Measurements from ENCODE around the gene CAVIN2.

Gene CAVIN2, protein sequence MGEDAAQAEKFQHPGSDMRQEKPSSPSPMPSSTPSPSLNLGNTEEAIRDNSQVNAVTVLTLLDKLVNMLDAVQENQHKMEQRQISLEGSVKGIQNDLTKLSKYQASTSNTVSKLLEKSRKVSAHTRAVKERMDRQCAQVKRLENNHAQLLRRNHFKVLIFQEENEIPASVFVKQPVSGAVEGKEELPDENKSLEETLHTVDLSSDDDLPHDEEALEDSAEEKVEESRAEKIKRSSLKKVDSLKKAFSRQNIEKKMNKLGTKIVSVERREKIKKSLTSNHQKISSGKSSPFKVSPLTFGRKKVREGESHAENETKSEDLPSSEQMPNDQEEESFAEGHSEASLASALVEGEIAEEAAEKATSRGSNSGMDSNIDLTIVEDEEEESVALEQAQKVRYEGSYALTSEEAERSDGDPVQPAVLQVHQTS

DNA sequence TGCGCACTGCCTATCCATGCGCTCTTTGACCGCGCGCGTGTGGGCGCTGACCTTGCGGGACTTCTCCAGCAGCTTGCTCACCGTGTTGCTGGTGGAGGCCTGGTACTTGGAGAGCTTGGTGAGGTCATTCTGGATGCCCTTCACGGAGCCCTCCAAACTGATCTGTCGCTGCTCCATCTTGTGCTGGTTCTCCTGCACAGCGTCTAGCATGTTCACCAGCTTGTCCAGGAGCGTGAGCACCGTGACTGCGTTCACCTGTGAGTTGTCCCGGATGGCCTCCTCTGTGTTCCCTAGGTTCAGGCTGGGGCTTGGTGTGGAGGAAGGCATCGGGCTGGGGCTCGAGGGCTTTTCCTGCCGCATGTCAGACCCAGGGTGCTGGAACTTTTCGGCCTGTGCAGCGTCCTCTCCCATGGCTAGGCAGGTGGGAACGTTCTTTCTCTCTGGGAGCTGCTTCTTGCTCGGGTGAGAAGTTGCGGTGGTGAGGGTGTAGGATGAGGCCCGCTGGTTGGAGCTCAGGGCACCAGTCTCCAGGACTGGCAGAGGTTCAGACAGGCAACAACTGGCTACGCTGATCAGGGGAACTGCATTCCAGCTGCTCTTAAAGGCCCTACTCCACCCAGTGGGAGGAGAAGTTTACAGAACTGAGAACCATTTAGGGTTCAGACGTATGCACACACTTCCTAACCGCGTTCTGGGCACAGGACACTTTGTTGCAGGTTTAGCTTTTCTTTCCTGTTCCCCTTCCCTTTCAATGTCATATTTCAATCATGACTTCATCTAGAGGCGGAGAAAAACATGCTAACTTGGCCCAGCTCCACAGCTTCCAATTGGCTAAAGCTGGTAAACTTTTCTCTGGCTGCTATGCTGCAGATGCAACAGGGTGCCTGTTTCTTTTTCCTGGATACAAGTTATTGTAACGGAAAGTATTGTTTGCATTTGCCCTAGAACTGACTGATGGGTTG is at the start of gene CAVIN2:
Gene CAVIN2 (minus strand): TSS at position 574 of the 962 bp plus-strand sequence. CDS start 163 bp downstream, at position 411.
- H3K4me3 ChIP-seq (ENCODE audit: low read depth, low read length), result no peak within 1 kb of the TSS
- DNase-seq (ENCODE audit: low read depth), result no peak
- TF ChIP-seq, protein P1, sequence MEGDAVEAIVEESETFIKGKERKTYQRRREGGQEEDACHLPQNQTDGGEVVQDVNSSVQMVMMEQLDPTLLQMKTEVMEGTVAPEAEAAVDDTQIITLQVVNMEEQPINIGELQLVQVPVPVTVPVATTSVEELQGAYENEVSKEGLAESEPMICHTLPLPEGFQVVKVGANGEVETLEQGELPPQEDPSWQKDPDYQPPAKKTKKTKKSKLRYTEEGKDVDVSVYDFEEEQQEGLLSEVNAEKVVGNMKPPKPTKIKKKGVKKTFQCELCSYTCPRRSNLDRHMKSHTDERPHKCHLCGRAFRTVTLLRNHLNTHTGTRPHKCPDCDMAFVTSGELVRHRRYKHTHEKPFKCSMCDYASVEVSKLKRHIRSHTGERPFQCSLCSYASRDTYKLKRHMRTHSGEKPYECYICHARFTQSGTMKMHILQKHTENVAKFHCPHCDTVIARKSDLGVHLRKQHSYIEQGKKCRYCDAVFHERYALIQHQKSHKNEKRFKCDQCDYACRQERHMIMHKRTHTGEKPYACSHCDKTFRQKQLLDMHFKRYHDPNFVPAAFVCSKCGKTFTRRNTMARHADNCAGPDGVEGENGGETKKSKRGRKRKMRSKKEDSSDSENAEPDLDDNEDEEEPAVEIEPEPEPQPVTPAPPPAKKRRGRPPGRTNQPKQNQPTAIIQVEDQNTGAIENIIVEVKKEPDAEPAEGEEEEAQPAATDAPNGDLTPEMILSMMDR (IDR thresholded peaks at IDR 0.05; ENCODE audit: insufficient read depth, low read depth, low read length, missing control alignments), result no peak

DNA sequence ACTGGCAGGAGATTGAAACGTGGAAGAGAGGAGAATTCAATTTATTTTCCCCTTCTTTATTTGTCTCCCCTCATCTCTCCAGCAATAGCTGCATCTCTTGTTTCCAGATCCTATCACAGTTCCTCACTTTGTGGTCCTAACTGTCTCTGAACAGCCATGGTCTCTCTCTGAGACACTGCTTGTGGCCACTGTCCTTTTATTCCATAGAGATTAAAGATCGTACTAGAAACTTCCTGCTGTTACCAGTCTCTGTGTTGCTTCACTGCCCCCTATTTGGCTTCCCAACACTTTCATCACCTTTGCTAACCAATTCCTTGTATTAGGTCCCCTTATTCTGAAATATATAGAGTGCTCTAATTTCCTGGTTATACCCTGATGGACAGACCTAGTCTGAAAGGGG is 48.9 kb upstream of the CAVIN2 start:
- no peak overlapping the region for H3K4me3 ChIP-seq (ENCODE audit: low read depth, low read length)
- TF ChIP-seq, protein P1 (IDR thresholded peaks at IDR 0.05; ENCODE audit: insufficient read depth, low read depth, low read length, missing control alignments), result no peak
- DNase-seq (ENCODE audit: low read depth), result no peak

DNA sequence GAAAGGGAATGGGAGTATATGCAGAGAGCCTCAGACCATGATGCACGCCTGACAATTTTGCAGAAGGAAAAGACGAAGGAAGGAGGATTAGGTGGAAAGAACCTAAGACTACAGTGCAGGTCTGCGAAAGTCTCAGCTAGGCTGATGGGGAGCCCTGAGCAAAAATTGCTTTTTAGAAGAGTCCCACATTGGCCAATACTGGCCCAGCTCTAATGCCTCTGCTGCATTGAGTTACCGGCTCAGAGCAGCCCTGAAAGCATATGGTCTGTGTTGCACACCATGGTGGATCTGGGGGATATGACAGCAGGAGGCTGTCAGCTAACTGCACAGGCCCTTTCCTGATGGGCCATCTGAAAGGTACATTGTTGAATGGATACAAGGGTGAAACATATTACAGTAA is 48.3 kb upstream of the CAVIN2 start:
- no peak overlapping the region for H3K4me3 ChIP-seq (ENCODE audit: low read depth, low read length)
- TF ChIP-seq, protein P1 (IDR thresholded peaks at IDR 0.05; ENCODE audit: insufficient read depth, low read depth, low read length, missing control alignments), result no peak
- no peak for DNase-seq (ENCODE audit: low read depth)

DNA sequence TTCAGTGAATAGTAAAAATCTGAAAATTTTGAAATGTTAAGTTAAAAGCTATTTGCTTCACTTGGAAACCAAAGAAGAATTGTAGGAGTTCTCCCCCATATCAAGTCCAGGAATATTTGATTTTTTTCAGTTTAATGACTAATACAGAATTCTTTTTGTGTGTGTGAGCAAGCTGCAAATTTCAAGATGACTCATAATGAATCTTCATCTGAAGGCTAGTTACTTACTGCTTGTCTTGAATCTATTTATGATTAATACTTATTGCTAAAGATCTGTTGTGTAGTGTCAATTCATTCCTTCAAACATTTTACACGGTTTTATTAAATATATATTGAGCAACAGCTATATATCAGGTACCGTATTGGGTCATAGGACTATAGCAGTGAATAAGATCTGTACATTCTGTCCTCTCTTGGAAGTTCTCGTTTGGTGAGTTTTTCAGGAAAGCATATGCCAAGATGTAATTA is 47.8 kb upstream of the CAVIN2 start:
- no peak for DNase-seq (ENCODE audit: low read depth)
- TF ChIP-seq, protein P1 (IDR thresholded peaks at IDR 0.05; ENCODE audit: insufficient read depth, low read depth, low read length, missing control alignments), result no peak
- no peak overlapping the region for H3K4me3 ChIP-seq (ENCODE audit: low read depth, low read length)

DNA sequence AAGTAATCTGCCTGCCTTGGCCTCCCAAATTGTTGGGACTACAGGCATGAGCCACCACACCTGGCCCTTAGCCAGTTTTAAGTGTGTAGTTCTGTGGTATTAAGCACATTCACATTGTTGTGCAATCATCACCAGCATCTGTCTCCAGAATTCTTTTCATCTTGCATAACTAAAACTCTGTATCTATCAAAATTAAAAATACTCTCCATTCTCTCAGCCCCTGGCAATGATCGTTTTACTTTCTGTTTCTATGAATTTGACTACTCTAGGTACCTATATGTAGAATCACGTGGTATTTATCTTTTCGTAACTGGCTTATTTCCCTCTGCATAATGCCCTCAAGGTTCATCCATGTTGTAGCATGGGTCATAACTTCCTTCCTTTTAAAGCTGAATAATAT is 45.5 kb upstream of the CAVIN2 start:
- TF ChIP-seq, protein P1 (IDR thresholded peaks at IDR 0.05; ENCODE audit: insufficient read depth, low read depth, low read length, missing control alignments), result no peak
- DNase-seq (ENCODE audit: low read depth), result no peak

DNA sequence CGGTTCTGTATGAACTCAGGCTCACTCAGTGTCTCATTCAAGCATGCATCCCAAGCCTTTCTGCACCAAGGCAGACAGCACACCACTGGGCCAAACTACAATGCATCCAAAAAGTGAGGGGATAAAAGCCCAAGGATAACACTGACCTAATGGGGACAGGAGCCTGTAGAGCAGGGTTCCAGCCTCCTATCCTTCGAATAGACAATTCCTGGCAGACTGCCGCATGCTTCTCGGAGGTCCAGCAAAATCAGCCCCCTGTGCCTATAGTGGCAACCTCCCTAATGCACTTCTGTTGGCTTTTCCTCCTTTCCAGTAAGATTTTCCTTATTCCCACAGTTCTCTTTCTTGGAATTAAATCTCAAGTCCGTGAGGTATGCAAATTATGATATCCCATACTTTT is 44.8 kb upstream of the CAVIN2 start:
- no peak overlapping the region for H3K4me3 ChIP-seq (ENCODE audit: low read depth, low read length)
- TF ChIP-seq, protein P1 (IDR thresholded peaks at IDR 0.05; ENCODE audit: insufficient read depth, low read depth, low read length, missing control alignments), result no peak
- DNase-seq (ENCODE audit: low read depth), result no peak

More for the DNA sequence above, 45.5 kb upstream of the CAVIN2 start:
- H3K4me3 ChIP-seq (ENCODE audit: low read depth, low read length), result no peak overlapping the region
